ENCODE measurements around the gene NOL11.
"Not testable (repeated sequence)": the region's sequence is repeated elsewhere in the genome, so short reads cannot be mapped to it uniquely, and the experiment has no call there.

NOL11 gene

DNA sequence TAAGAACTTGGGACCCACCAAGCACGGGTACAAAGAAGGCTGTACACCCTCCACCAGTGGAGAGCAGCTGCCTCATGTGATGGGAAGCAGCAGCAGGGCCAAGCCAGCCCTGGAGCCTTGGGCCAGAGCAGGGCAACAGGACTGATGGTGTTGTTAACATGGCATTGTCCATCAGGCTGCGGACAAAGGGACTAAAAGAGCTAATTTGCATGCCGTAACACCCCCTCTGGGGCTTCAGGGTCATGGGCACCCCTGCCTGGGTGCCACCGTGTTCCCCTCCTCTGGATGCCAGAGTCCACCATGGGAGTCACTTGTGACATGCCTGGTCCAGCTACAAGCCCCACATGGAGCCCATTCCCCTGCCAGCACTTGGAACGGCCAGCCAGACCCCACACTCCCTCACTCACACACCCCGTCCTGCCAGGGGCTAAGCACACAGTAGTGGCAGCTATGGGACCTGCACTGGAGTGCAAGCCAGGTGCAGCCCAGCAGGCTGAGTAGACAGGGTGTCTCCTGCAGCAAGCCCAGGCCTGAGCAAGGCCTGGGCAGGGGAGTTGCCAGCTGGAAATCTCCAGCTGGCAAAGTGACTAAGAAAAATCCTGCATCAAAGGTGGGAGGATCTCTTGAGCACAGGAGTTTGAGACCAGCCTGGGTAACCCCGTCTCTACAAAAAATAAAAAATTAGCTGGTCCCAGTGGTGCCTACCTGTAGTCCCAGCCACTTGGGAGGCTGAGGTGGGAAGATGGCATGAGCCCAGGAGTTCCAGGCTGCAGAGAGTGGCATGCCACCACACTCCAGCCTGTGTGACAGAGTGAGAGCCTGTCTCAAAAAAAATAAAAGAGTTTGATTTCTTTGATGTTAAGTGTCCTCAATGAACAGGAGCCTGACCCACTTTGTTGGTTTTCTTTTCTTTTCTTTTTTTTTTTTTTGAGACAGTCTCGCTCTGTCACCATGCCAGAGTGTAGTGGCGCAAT lies 33.7 kb downstream of the NOL11 start:
- intact Hi-C loops (cut with DNase I): no loop called here
- peak in 1 of 10 donors; percentile 68 for DNase-seq

- DNase-seq: peak in 1 of 10 donors; percentile 37
- intact Hi-C loops (cut with DNase I): not testable (repeated sequence)
Measured at GRCh38 chr17:67752160-67752559, 34.4 kb downstream of the NOL11 start.

DNA sequence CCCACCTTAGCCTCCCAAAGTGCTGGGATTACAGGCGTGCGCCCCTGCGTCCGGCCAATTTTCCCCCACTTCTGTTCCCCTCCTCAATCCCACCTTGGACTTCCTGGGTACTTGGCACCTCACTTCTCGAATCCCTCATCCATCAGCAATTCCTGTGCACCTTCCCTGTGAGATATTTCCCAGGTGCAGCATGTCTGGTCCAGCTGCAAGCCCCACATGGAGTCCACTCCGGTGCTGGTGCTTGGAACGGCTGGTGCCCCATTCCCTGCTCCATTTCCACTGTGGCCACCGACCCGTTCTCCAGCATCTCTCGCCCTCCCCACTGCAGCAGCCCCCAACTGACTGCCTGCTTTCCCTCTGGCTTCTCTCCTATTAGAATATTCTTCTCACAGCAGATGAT lies 35.3 kb downstream of the NOL11 start:
- intact Hi-C loops (cut with DNase I): no loop called here
- peak in 1 of 10 donors; percentile 50 for DNase-seq

GRCh38 chr17:67754001-67754400 lies 36.3 kb downstream of the NOL11 start:
- intact Hi-C loops (cut with DNase I): no loop called here
- DNase-seq: peak in 1 of 10 donors; percentile 20

DNA sequence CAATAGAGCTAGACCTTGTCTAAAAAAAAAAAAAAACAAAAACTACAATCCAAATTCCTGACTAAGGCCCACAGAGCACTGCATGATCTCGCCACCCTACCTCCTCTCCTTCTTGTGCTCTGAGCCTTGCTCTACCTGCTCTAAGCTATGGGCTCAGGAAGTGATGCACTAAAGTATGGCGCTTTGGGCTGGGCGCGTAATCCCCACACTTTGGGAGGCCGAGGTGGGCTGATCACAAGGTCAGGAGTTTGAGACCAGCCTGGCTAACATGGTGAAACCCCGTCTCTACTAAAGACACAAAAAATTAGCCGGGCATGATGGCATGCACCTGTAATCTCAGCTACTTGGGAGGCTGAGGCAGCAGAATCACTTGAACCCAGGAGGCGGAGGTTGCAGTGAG lies 37.0 kb downstream of the NOL11 start:
- DNase-seq: peak in 1 of 10 donors; percentile 30
- intact Hi-C loops (cut with DNase I): not testable (repeated sequence)

GRCh38 chr17:67756766-67757165 lies 39.0 kb downstream of the NOL11 start:
- peak in 1 of 10 donors; percentile 65 for DNase-seq
- intact Hi-C loops (cut with DNase I): not testable (repeated sequence)

GRCh38 chr17:67759355-67760171 lies 41.8 kb downstream of the NOL11 start:
- peak in 1 of 10 donors; percentile 43 for DNase-seq
- intact Hi-C loops (cut with DNase I): no loop called here

GRCh38 chr17:67765623-67766022 lies 47.9 kb downstream of the NOL11 start:
- DNase-seq: no peak
- intact Hi-C loops (cut with DNase I): no loop called here

GRCh38 chr17:67769231-67769630 lies 51.5 kb downstream of the NOL11 start:
- intact Hi-C loops (cut with DNase I): no loop called here
- peak in 1 of 10 donors; percentile 12 for DNase-seq

GRCh38 chr17:67770539-67770938 lies 52.8 kb downstream of the NOL11 start:
- no peak for DNase-seq
- intact Hi-C loops (cut with DNase I): no loop called here

DNA sequence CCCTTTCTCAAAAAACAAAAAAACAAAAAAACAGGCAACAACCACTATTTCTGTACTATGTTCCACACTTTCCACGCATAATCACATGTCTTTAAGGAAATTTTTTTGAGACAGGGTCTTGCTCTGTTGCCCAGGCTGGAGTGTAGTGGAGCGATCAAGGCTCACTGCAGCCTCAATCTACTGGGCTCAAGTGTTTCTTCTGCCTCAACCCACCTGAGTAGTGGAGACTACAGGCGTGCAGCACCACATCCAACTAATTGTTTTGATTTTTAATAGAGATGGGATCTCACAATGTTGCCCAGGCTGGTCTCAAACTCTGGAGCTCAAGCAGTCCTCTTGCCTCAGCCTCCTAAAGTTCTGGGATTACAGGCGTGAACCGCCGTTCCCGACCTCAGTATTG lies 54.9 kb downstream of the NOL11 start:
- intact Hi-C loops (cut with DNase I): no loop called here
- DNase-seq: no peak

DNA sequence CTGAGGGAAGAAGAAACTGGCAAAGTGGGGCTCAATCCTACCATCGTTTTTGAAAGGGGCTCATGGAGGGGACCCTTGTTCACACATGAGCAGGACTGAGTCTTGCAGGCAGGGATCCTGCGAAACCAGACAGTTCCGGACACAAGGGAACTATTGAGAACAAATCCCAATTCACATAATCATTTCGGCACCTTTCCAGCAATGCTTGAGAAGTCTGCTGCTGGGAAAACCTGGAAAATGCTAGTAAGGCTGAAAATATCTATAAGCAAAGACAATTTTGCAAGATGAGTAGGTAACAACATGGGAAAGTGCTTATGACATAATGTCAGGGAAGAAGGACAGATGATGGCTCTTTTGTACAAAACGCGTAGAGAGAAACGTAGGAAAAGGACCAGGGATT lies 55.5 kb downstream of the NOL11 start:
- intact Hi-C loops (cut with DNase I): no loop called here
- DNase-seq: no peak

GRCh38 chr17:67779098-67779672 lies 61.4 kb downstream of the NOL11 start:
- intact Hi-C loops (cut with DNase I): no loop called here
- peak in 1 of 10 donors; percentile 53 for DNase-seq

- DNase-seq: peak in 1 of 10 donors; percentile 5
- intact Hi-C loops (cut with DNase I): no loop called here
Measured at GRCh38 chr17:67784364-67785121, 66.8 kb downstream of the NOL11 start.

DNA sequence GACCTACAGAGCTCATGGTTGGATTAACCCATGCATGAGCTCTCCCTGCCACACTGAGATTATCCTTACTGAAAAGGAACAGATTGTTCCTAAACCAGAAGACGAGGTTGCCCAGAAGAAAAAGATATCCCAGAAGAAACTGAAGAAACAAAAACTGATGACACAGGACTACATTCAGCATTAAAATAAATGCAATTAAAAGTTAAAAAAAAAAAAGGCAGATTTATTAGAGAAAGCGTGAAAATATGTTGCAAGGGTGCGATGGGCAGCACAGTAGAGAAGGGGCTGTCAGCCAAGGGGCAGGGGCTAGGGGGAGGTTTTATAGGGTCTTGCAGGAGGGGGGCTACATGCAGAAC lies 67.4 kb downstream of the NOL11 start:
- peak in 1 of 10 donors; percentile 13 for DNase-seq
- intact Hi-C loops (cut with DNase I): no loop called here

DNA sequence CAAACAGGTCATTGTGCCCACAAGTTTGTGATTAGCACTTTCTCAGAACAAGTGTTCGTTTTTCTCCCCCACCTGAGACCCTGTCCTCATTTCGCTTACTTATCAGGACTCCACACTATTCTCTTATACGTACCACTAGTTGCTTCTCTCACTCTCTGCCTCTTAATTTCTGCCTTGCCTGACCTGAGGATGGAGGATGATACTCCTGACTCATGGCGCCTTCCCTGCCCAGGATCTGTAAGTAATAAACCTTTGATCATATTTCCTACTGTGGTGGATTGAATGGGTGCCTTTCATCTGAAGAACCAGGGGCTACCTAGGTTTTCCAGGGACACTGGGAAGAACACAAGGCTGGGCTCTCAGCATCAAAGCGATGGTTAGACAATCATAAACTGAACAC lies 67.8 kb downstream of the NOL11 start:
- intact Hi-C loops (cut with DNase I): no loop called here

More for the DNA sequence above, 67.8 kb downstream of the NOL11 start:
- no peak for DNase-seq
